T-helper 1 cell treated with Interleukin-12 subunit alpha and Interleukin-12 subunit beta and Interleukin-4 antibody, amounts not matched to agents 30 ng/mL and 1 ng/mL, for 36 hours (primary cell): ENCODE measurements around the gene COL5A1. TPM values are rescaled to one million over a fixed set of nuclear protein-coding genes. Genes with fewer than 3 reads are reported as not detected.

Source experiments
- intact Hi-C: fragments of 100-400 bp; cut with micrococcal nuclease; formaldehyde crosslinking; loops from one replicate; pipeline ENCODE4 v1.15.1; 2024
- total RNA-seq: library from RNA; stranded (reverse); gene quantifications from 2 replicates; pipeline ENCODE4 v1.2.3, GENCODE V29; 2022

The COL5A1 gene
- total RNA-seq, 1 donor from 2014 or later = 0.02 TPM

DNA sequence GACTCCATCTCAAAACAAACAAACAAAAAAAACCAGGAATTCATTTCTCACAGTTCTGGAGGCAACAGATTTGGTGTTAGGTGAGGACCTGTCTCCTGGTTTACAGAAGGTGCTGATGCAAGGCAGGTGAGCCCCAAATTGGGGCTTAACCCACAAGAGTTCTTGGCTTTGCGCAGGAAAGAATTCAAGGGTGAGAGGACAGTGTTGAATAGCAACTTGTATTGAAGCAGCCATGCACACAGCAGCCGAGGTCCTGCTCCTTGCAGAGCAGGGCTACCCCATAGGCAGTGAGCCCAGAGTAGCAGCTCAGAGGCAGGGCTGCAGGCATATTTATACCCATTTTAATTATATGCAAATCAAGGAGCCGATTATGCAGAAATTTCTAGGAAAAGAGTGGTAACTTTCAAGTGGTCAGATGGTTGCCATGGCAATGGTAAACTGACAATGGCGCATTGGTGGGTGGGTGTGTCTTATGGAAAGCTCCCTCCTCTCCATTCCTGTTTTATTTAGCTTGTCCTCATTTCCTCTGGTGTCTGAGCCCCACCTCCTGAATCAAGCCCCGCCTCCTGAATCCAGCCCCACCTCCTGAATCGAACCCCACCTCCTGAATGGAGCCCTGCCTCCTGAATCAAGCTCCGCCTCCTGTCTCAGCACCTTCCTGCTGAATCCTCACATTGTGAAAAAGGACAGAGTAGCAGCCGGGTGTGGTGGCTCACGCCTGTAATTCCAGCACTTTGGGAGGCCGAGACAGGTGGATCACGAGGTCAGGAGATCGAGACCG, 34.5 kb upstream of the COL5A1 start:
- intact Hi-C loops = no loop called here

- intact Hi-C loops = no loop called here
These were observed 33.6 kb upstream of the COL5A1 start for GRCh38 chr9:134607971-134608370.

GRCh38 chr9:134611046-134611445, 30.6 kb upstream of the COL5A1 start:
- intact Hi-C loops = no loop called here

DNA sequence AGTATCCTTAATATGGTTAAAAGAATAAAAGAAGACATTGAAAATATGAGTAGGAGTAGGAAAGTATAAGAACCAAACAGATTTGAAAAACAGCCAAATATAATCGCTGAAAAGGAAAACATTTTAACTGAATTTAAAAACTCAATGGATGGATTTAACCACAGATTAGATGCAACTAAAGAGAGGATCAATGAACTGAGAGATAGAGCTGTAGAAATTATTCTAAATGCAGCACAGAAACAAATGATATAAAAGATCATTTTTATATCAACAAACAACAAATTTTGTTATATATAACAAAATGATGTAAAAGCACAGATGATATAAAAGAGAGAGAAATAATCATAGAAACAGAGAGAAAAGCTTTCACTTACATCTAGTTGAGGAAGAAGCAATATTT, 29.3 kb upstream of the COL5A1 start:
- intact Hi-C loops = no loop called here

DNA sequence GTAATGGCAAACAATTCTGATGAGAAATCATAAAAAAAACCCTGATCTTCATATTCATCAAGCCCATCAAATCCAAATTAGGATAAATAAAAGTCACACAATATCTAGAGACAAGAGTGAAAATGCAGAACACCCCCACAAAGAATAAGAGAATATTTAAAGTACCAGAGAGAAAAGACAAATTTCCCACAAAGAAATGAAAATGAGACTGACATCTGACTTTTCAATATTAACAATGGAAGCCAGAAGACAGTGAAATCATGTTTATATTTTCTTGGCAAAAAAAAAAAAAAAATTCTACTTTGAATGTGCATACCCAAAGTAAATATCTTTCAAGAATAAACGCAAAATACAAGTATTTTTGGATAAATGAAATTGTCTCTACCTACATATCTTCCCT, 28.9 kb upstream of the COL5A1 start:
- intact Hi-C loops = no loop called here

GRCh38 chr9:134614256-134614655, 27.3 kb upstream of the COL5A1 start:
- intact Hi-C loops = no loop called here

DNA sequence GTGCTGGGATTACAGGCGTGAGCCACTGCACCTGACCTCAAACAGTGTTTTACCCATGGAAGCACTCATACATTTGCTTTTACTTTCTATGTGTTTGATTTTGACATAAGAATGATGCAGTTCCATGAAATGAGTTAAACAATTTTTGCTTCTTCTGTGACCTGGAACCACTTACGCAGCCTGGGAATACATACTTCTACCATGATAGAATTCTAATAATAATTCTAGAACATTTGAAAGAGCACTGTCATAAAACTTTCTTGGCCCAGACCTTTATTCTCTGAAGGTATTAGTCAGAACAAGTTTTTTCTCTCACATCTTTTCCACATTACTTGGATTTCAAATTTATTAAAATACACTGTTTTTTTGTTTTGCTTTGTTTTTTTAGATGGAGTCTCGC, 25.3 kb upstream of the COL5A1 start:
- intact Hi-C loops = no loop called here

GRCh38 chr9:134617246-134617645, 24.4 kb upstream of the COL5A1 start:
- intact Hi-C loops = no loop called here

- intact Hi-C loops = no loop called here
These were observed 23.8 kb upstream of the COL5A1 start for GRCh38 chr9:134617836-134618162.

DNA sequence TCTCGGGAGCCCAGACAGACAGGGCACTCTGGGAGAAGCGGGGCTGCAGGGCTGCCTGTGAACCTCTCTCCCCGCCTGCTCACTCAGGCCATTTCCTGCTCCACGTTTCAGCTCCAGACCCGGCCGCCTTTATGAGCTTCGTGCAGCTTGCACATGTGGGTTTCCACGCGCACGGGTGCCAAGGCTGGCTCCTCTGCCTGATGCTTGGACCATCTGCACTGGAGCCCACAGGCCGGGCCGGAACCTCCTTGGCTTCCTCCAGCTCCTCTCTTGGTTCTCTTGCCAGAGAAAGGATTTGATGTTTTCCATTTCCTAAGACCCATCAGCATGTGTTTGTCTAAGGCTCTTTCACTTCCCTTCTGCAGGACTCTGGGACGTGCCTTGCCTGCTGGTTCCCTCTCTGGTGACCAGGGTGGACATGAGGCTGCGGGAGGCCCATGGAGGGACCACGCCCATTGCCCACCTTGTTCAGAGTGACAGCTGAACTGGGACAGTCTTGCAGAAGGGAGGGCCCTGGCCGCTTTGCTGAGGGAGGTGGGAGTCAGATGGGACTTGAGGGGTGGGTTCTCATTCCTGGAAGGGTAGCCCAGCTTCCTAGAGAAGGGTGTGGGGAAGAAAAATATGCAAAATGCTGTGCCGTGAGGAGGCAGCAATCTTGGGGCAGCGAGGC, 23.3 kb upstream of the COL5A1 start:
- intact Hi-C loops = no loop called here

- intact Hi-C loops = no loop called here
These were observed 22.7 kb upstream of the COL5A1 start for GRCh38 chr9:134618833-134619447.

- intact Hi-C loops = no loop called here
These were observed 22.1 kb upstream of the COL5A1 start for GRCh38 chr9:134619448-134619982.

DNA sequence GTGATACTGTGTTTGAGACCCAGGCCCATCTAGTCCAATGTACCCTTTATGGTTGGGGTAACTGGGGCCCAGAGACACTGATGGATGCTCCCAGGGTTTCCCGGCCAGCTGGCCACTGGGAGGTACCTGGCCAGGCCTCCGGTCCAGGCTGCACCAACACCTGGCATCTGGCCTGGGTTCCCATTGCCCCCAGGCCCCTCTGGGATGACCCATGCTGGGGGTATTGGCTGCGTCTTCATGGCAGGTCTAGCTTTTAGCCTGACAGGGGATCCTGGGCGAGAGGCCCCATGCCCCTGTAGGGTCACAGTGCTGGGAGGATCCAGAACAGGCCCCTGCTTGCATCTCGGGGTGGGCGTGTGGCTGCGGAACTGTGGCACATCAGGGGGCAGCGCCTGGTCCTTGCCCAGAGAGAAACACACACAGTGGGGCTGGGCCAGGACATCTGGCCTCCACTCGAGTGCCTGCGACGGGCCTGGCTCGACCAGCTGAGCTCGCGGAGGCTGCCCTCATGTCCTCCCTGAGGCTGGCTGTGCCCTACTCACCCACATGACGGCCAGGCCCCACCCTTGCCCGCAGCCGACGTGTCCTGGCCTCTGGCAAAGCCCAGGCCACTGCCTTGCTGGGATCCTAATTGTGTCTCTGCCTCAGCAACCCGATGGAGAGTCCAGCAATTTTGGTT, 21.5 kb upstream of the COL5A1 start:
- intact Hi-C loops = no loop called here

- intact Hi-C loops = no loop called here
These were observed 20.6 kb upstream of the COL5A1 start for GRCh38 chr9:134620751-134621557.

DNA sequence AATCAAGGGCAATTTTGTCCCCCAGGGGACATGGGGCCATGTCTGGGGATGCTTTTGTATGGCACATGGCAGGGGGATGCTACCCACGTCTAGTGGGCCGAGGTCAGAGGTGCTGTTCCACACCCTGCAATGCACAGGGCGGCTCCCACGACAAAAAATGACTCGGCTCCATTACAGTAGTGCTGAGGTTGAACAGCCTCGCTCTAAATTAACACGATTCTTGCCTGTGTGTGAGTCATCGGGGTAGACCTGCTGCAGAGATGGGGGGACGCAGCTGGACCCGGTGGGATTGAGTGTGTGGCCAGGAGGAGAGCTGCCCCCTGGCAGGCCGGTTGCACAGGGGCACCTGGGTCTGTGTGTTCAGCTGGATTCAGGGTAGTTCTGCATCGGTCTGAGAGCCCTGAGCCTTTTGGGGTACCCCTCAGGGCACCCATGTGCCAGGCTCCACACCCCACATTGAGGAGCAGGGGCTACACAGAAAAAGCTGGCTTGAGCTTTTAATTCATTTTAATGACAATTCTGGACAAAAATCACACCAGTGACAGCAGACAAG, 20.0 kb upstream of the COL5A1 start:
- intact Hi-C loops = no loop called here

- intact Hi-C loops = no loop called here
These were observed 18.7 kb upstream of the COL5A1 start for GRCh38 chr9:134622896-134623257.

DNA sequence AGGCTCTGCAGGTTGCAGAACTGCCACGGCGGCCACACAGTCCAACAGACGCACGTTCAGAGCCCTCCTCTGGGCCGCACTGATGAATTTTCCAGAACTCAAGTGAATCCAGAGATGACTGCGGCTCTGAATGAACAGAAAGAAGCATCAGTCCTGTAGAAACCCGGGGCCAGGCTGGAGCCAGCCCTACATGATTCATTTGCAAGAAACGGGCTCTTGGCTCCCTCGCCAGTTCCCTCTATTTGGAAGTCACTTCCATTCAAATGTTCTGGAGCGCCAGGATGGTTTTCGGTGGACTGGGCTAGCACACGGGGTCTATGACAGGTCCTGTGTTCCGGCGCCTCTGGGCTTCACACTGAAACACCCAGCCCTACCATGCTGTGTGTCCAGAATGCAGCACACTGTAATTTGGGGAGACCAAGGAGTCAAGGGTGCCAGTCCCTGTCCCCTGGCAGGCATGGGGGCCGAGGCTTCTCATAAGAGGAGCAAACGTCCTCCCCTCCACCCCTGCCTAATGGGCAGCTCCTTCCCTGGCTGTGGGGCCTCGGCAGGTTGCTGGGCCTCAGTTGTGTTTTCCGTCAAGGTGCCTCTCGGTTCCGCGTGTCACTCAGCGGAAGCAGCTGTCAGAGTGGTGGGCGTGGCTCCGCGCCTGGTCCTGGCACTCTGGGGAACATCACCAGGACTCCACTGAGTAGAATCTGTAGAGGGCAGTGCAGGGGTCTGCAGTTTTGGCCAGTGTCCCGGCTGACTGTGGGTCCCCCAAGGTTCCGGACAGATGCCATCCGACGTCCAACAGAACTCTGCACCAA, 18.1 kb upstream of the COL5A1 start:
- intact Hi-C loops = no loop called here

DNA sequence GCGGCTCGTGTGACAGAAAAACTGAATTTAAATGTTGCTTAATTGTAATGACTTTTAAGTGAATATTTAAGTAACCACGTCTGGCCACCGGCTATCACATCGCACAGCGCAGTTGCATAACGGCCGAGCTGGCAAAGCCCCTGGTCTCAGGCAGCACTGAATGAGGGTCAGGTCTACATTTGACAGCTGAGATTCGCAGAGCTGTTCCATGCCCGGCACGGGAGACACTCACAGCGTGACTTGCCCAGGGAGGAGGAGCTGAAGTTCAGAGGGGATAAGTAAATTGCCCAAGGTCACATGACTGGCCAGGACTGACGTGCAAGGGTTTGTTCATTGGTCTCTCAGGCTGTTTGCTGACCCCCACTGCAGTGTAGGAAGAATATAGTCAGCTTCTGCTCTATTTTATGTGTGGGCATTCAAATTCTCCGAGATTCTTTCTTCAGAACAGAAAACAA, 17.4 kb upstream of the COL5A1 start:
- intact Hi-C loops = no loop called here

DNA sequence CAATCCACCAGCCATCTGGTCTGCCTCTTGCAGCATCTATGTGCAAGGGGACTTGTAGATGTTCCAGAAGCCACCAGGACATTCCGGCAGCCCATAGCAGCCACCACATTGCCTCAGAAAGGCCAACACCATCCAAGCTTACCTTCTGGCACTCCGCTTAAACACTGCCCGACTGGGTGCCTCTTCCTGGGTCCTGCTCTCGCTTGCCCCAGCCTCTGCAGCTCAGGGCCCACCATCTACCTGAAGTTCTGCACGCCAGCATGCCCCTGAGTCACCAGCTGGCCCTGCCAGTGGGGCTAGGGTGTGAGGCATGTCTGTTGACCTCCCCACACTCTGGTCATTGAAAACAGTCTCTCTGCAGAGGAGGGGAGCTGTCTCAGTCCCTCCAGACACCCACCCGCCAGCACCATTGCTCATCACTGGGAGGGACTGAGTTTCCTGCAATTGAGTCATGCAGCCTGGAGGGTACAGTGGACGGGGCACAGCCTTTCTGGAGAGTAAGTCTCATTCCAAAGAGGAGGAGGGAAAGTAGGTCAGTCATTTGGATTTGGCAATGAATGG, 16.9 kb upstream of the COL5A1 start:
- intact Hi-C loops = no loop called here
